Measurements from ENCODE around the gene PIGS.

GRCh38 chr17:28537219-28537610 lies 34.1 kb downstream of the PIGS start:
- TF ChIP-seq CTCF (IDR thresholded peaks at IDR 0.05; ENCODE audit: low read depth, low read length, missing input control) (no peak), MAX (IDR thresholded peaks at IDR 0.05) (no peak), SP1 (IDR thresholded peaks at IDR 0.05) (no peak), RAD21 (IDR thresholded peaks at IDR 0.05) (no peak), REST (IDR thresholded peaks at IDR 0.05) (no peak), FOXA1 (IDR thresholded peaks at IDR 0.05) (no peak), EGR1 (IDR thresholded peaks at IDR 0.05; ENCODE audit: low read depth in 2 of 2) (no peak), HNF4A (conservative IDR thresholded peaks at IDR 0.05) (no peak), JUND (IDR thresholded peaks at IDR 0.05) (no peak), ATF3 (IDR thresholded peaks at IDR 0.05) (no peak)
